PFSK-1 (cell line): Measurements from ENCODE around the gene DDX52.

ENCODE experiments used
- FOXP2 ChIP-seq: optimal IDR thresholded peaks from 2 replicates; pipeline ENCODE3; 2011; ENCODE audit warnings: borderline replicate concordance, control low read depth, inconsistent platforms; ENCODE audit not compliant: insufficient read depth; ENCODE audit errors: extremely low read length, extremely low read depth
- POLR2AphosphoS5 ChIP-seq: IDR thresholded peaks from 2 replicates; pipeline ENCODE4 v1.6.1; 2012; ENCODE audit warnings: low read depth, mild to moderate bottlenecking, control low read depth, low read length, moderate library complexity
- SIN3A ChIP-seq: IDR thresholded peaks from 2 replicates; pipeline ENCODE4 v1.6.1; 2012; ENCODE audit warnings: mild to moderate bottlenecking, low read length, moderate library complexity, borderline replicate concordance; ENCODE audit not compliant: insufficient read depth
- TAF1 ChIP-seq: IDR thresholded peaks from 2 replicates; pipeline ENCODE4 v1.6.1; 2012; ENCODE audit warnings: low read length, control low read depth, borderline replicate concordance; ENCODE audit not compliant: insufficient read depth
- TF ChIP-seq, protein P1 (sequence below), 2 experiments: IDR thresholded peaks; 2 replicates each; pipeline versions ENCODE4 v1.6.1 to v1.8.0; 2011 to 2012; ENCODE audit warnings: low read depth in 2 of 2, low read length in 2 of 2, control low read depth in 1 of 2, inconsistent platforms in 1 of 2, mild to moderate bottlenecking in 1 of 2, moderate library complexity in 1 of 2; ENCODE audit not compliant: insufficient read depth in 1 of 2

DNA sequence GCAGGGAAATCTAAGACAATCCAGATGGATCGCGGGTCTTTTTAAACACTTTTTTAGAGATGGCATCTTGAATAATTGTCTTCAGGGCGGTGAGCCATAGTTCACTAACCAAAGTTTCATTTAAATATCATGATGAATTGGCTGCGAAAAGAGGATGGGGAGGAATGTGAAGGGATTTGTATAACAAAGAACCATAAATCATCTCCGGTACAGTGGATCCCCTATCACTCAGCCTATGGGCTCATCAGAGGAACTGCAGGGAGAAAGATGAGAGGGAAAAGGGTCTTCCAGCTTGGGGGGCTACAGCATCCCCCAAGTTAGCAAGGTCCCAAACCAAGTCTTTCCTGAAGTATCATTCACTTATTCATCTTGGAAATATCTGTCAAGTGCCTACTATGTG, 16.7 kb upstream of the DDX52 start:
- TF ChIP-seq TAF1: no peak
- TF ChIP-seq SIN3A: no peak
- no peak for TF ChIP-seq POLR2AphosphoS5
- TF ChIP-seq, protein P1, sequence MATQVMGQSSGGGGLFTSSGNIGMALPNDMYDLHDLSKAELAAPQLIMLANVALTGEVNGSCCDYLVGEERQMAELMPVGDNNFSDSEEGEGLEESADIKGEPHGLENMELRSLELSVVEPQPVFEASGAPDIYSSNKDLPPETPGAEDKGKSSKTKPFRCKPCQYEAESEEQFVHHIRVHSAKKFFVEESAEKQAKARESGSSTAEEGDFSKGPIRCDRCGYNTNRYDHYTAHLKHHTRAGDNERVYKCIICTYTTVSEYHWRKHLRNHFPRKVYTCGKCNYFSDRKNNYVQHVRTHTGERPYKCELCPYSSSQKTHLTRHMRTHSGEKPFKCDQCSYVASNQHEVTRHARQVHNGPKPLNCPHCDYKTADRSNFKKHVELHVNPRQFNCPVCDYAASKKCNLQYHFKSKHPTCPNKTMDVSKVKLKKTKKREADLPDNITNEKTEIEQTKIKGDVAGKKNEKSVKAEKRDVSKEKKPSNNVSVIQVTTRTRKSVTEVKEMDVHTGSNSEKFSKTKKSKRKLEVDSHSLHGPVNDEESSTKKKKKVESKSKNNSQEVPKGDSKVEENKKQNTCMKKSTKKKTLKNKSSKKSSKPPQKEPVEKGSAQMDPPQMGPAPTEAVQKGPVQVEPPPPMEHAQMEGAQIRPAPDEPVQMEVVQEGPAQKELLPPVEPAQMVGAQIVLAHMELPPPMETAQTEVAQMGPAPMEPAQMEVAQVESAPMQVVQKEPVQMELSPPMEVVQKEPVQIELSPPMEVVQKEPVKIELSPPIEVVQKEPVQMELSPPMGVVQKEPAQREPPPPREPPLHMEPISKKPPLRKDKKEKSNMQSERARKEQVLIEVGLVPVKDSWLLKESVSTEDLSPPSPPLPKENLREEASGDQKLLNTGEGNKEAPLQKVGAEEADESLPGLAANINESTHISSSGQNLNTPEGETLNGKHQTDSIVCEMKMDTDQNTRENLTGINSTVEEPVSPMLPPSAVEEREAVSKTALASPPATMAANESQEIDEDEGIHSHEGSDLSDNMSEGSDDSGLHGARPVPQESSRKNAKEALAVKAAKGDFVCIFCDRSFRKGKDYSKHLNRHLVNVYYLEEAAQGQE (IDR thresholded peaks at IDR 0.05; ENCODE audit: insufficient read depth in 1 of 2, low read depth in 2 of 2, low read length in 2 of 2): no peak
- TF ChIP-seq FOXP2: no peak
